ENCODE results near the gene NUP85.

Gene NUP85

GRCh38 chr17:75267153-75267410 lies 61.6 kb downstream of the NUP85 start:
- no peak for DNase-seq (ENCODE audit: low read depth in 2 of 2)
- no peak overlapping the region for H3K4me3 ChIP-seq (replicated peaks in 1 of 2; ENCODE audit: low read depth in 2 of 2, low read length in 2 of 2)
- no peak for TF ChIP-seq CTCF (IDR thresholded peaks at IDR 0.05; ENCODE audit: low read depth, low read length)

GRCh38 chr17:75267411-75268232 lies 62.1 kb downstream of the NUP85 start:
- no peak overlapping the region for H3K4me3 ChIP-seq (replicated peaks in 1 of 2; ENCODE audit: low read depth in 2 of 2, low read length in 2 of 2)
- DNase-seq (ENCODE audit: low read depth in 2 of 2): no peak
- no peak for TF ChIP-seq CTCF (IDR thresholded peaks at IDR 0.05; ENCODE audit: low read depth, low read length)

GRCh38 chr17:75269844-75270217 lies 64.4 kb downstream of the NUP85 start:
- no peak for TF ChIP-seq CTCF (IDR thresholded peaks at IDR 0.05; ENCODE audit: low read depth, low read length)
- peak in 1 of 2 donors; percentile 10 for DNase-seq (ENCODE audit: low read depth in 2 of 2)
- H3K4me3 ChIP-seq (replicated peaks in 1 of 2; ENCODE audit: low read depth in 2 of 2, low read length in 2 of 2): peak overlapping the region; percentile 82 to 92

GRCh38 chr17:75270218-75270965 lies 64.9 kb downstream of the NUP85 start:
- H3K4me3 ChIP-seq (replicated peaks in 1 of 2; ENCODE audit: low read depth in 2 of 2, low read length in 2 of 2): peak overlapping the region; percentile 82 to 92
- peak; percentile 77 to 83 for DNase-seq (ENCODE audit: low read depth in 2 of 2)
- TF ChIP-seq CTCF (IDR thresholded peaks at IDR 0.05; ENCODE audit: low read depth, low read length): peak; percentile 49

GRCh38 chr17:75270966-75271232 lies 65.4 kb downstream of the NUP85 start, which contains the start of gene MIF4GD:
Gene MIF4GD (minus strand): TSS chr17:75271231. CDS start chr17:75270195, 1,036 bp downstream.
- no peak for DNase-seq (ENCODE audit: low read depth in 2 of 2)
- no peak for TF ChIP-seq CTCF (IDR thresholded peaks at IDR 0.05; ENCODE audit: low read depth, low read length)
- peak within 1 kb of the TSS; percentile 82 to 92 for H3K4me3 ChIP-seq (replicated peaks in 1 of 2; ENCODE audit: low read depth in 2 of 2, low read length in 2 of 2)

GRCh38 chr17:75271233-75271954 lies 65.9 kb downstream of the NUP85 start:
- peak overlapping the region; percentile 59 to 72 for H3K4me3 ChIP-seq (replicated peaks in 1 of 2; ENCODE audit: low read depth in 2 of 2, low read length in 2 of 2)
- TF ChIP-seq CTCF (IDR thresholded peaks at IDR 0.05; ENCODE audit: low read depth, low read length): no peak
- peak; percentile 60 to 68 for DNase-seq (ENCODE audit: low read depth in 2 of 2)

Data from cardiac fibroblast (primary cell).